ENCODE measurements around the gene ALK.
A peak's percentile ranks its signal among the peaks of the same experiment; 100 is the strongest.

Gene ALK

GRCh38 chr2:29921560-29921915 is at the start of gene ALK:
Gene ALK (minus strand): TSS chr2:29921586. CDS start chr2:29920659, 927 bp downstream.
- DNase-seq (ENCODE audit: low read depth): peak; percentile 75

GRCh38 chr2:29966266-29966665 is 44.9 kb upstream of the ALK start:
- DNase-seq (ENCODE audit: low read depth): no peak

- no peak for DNase-seq (ENCODE audit: low read depth)
Observed at GRCh38 chr2:29963972-29964570, 42.7 kb upstream of the ALK start.

GRCh38 chr2:29962922-29963321 is 41.5 kb upstream of the ALK start:
- no peak for DNase-seq (ENCODE audit: low read depth)

GRCh38 chr2:29954316-29954715 is 32.9 kb upstream of the ALK start:
- DNase-seq (ENCODE audit: low read depth): no peak

- no peak for DNase-seq (ENCODE audit: low read depth)
Observed at GRCh38 chr2:29952973-29953372, 31.6 kb upstream of the ALK start.

- DNase-seq (ENCODE audit: low read depth): no peak
Observed at GRCh38 chr2:29951576-29951975, 30.2 kb upstream of the ALK start.

GRCh38 chr2:29950481-29950880 is 29.1 kb upstream of the ALK start:
- DNase-seq (ENCODE audit: low read depth): no peak

- DNase-seq (ENCODE audit: low read depth): no peak
Observed at GRCh38 chr2:29949042-29949441, 27.7 kb upstream of the ALK start.

GRCh38 chr2:29946505-29946904 is 25.1 kb upstream of the ALK start:
- no peak for DNase-seq (ENCODE audit: low read depth)

GRCh38 chr2:29942711-29943110 is 21.3 kb upstream of the ALK start:
- DNase-seq (ENCODE audit: low read depth): no peak

GRCh38 chr2:29940706-29941105 is 19.3 kb upstream of the ALK start:
- no peak for DNase-seq (ENCODE audit: low read depth)

- no peak for DNase-seq (ENCODE audit: low read depth)
Observed at GRCh38 chr2:29936020-29936419, 14.6 kb upstream of the ALK start.

GRCh38 chr2:29931818-29932217 is 10.4 kb upstream of the ALK start:
- DNase-seq (ENCODE audit: low read depth): no peak

- peak; percentile 69 for DNase-seq (ENCODE audit: low read depth)
Observed at GRCh38 chr2:29923110-29923721, 1.8 kb upstream of the ALK start.

- DNase-seq (ENCODE audit: low read depth): no peak
Observed at GRCh38 chr2:29922605-29923004, 1.2 kb upstream of the ALK start.

GRCh38 chr2:29920631-29921559 is 491 bp downstream of the ALK start:
- DNase-seq (ENCODE audit: low read depth): peak; percentile 3

GRCh38 chr2:29920130-29920577 is 1.2 kb downstream of the ALK start:
- DNase-seq (ENCODE audit: low read depth): peak; percentile 17

- DNase-seq (ENCODE audit: low read depth): no peak
Observed at GRCh38 chr2:29918941-29919340, 2.4 kb downstream of the ALK start.

- no peak for DNase-seq (ENCODE audit: low read depth)
Observed at GRCh38 chr2:29917781-29918180, 3.6 kb downstream of the ALK start.

GRCh38 chr2:29916571-29916970 is 4.8 kb downstream of the ALK start:
- DNase-seq (ENCODE audit: low read depth): no peak

- DNase-seq (ENCODE audit: low read depth): no peak
Observed at GRCh38 chr2:29910960-29911359, 10.4 kb downstream of the ALK start.

- no peak for DNase-seq (ENCODE audit: low read depth)
Observed at GRCh38 chr2:29910465-29910864, 10.9 kb downstream of the ALK start.
